GM13976 (cell line): ENCODE data around the gene ATG4C.

Source experiments
- DNase-seq: peaks from one replicate; pipeline ENCODE4 v3.0.0; 2012; ENCODE audit warnings: low spot score
- CTCF ChIP-seq: IDR thresholded peaks from 2 replicates; pipeline ENCODE4 v1.5.1; 2012; ENCODE audit warnings: borderline replicate concordance, mild to moderate bottlenecking; ENCODE audit not compliant: insufficient read depth; ENCODE audit errors: extremely low read depth, missing control alignments, control extremely low read depth
- in situ Hi-C: fragments of 300-500 bp; cut with MboI; formaldehyde crosslinking; loops from one replicate; pipeline ENCODE4 v1.12.0; 2022; ENCODE audit warnings: low sequenced_read_pairs, mixed read lengths, inconsistent platforms; ENCODE audit not compliant: unreplicated experiment

The ATG4C gene

GRCh38 chr1:62849031-62849430, 65.1 kb downstream of the ATG4C start:
- TF ChIP-seq CTCF = no peak
- DNase-seq = no peak
- in situ Hi-C loops = no loop called here

- no peak for TF ChIP-seq CTCF
- in situ Hi-C loops = no loop called here
- DNase-seq = no peak
These were observed 68.3 kb downstream of the ATG4C start for GRCh38 chr1:62852253-62852652.

- in situ Hi-C loops = no loop called here
- no peak for TF ChIP-seq CTCF
- no peak for DNase-seq
These were observed 73.0 kb downstream of the ATG4C start for GRCh38 chr1:62856960-62857359.

- no peak for DNase-seq
- TF ChIP-seq CTCF = no peak
- in situ Hi-C loops = no loop called here
These were observed 85.4 kb downstream of the ATG4C start for GRCh38 chr1:62869217-62869754.

GRCh38 chr1:62870148-62870547, 86.2 kb downstream of the ATG4C start:
- DNase-seq = no peak
- TF ChIP-seq CTCF = no peak
- in situ Hi-C loops = no loop called here

- DNase-seq = no peak
- in situ Hi-C loops = no loop called here
- TF ChIP-seq CTCF = no peak
These were observed 91.7 kb downstream of the ATG4C start for GRCh38 chr1:62875676-62876075.

- DNase-seq = no peak
- in situ Hi-C loops = no loop called here
- TF ChIP-seq CTCF = no peak
These were observed 92.6 kb downstream of the ATG4C start for GRCh38 chr1:62876535-62876934.
